ENCODE data around the gene SGO2. TPM values are rescaled to one million over a fixed set of nuclear protein-coding genes. Genes with fewer than 3 reads are reported as not detected.

The SGO2 gene
- total and polyA plus RNA-seq, 9 of the 15 experiments (the other 6 are each of a cell fraction or from before 2014, with no cell fraction given), result 14.5 to 25.9 (median 16.6) TPM

- TF ChIP-seq, protein P1, sequence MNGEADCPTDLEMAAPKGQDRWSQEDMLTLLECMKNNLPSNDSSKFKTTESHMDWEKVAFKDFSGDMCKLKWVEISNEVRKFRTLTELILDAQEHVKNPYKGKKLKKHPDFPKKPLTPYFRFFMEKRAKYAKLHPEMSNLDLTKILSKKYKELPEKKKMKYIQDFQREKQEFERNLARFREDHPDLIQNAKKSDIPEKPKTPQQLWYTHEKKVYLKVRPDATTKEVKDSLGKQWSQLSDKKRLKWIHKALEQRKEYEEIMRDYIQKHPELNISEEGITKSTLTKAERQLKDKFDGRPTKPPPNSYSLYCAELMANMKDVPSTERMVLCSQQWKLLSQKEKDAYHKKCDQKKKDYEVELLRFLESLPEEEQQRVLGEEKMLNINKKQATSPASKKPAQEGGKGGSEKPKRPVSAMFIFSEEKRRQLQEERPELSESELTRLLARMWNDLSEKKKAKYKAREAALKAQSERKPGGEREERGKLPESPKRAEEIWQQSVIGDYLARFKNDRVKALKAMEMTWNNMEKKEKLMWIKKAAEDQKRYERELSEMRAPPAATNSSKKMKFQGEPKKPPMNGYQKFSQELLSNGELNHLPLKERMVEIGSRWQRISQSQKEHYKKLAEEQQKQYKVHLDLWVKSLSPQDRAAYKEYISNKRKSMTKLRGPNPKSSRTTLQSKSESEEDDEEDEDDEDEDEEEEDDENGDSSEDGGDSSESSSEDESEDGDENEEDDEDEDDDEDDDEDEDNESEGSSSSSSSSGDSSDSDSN (IDR thresholded peaks at IDR 0.05; ENCODE audit: borderline replicate concordance in 1 of 2, low read depth in 2 of 2, low read length in 2 of 2), result no peak
- no peak for TF ChIP-seq HSF4 (CRISPR knock-in tag; IDR thresholded peaks at IDR 0.05; ENCODE audit: borderline replicate concordance)
- no peak for TF ChIP-seq CBFA2T3 (IDR thresholded peaks at IDR 0.05)
- TF ChIP-seq SRSF3 (IDR thresholded peaks at IDR 0.05; ENCODE audit: insufficient read depth, low read length), result no peak
- TF ChIP-seq NRF1 (conservative IDR thresholded peaks at IDR 0.05 in 1 of 2, IDR thresholded peaks at IDR 0.05 in 1 of 2), result no peak
Measured at GRCh38 chr2:200534572-200534971, 8.6 kb downstream of the SGO2 start (continued).

GRCh38 chr2:200538139-200538538 is 12.1 kb downstream of the SGO2 start:
- no peaks in the 10 kb centered on the region for H3K4me1 ChIP-seq (replicated peaks in 1 of 2; ENCODE audit: control insufficient read depth in 2 of 2, insufficient read depth in 2 of 2, low read length in 2 of 2)
- no peak overlapping the region for H2AFZ ChIP-seq (ENCODE audit: low read depth, low read length)
- in situ Hi-C loops (cut with MboI) (no loop called here), intact Hi-C loops (cut with micrococcal nuclease) (no loop called here)
- H3K9me3 ChIP-seq (replicated peaks; ENCODE audit: control insufficient read depth, insufficient read depth, low read depth, low read length), result no peaks in the 10 kb centered on the region; the same call in 1 of the 2 replicates
- H3K4me2 ChIP-seq (ENCODE audit: insufficient read depth, low read length), result no peak overlapping the region
- CTCF ChIA-PET (ENCODE audit: low intra/inter-chr PET ratio), result no interaction called here
- no peak for TF ChIP-seq PHF8 (IDR thresholded peaks at IDR 0.05; ENCODE audit: borderline replicate concordance, low read length)
- TF ChIP-seq KLF10 (CRISPR knock-in tag; IDR thresholded peaks at IDR 0.05), result no peak
- no peak for TF ChIP-seq RBFOX2 (IDR thresholded peaks at IDR 0.05; ENCODE audit: low read depth, low read length)
- TF ChIP-seq SRSF1 (IDR thresholded peaks at IDR 0.05; ENCODE audit: low read depth, low read length), result no peak
- ATAC-seq (no peak), DNase-seq (ENCODE audit: extremely low read depth in 1 of 4, low spot score in 3 of 4) (no peak), FAIRE-seq (no peak)
- H3K79me2 ChIP-seq (ENCODE audit: control insufficient read depth, insufficient read depth, low read length), result no peaks in the 10 kb centered on the region
- no peaks in the 10 kb centered on the region for H4K20me1 ChIP-seq (replicated peaks; ENCODE audit: control insufficient read depth, insufficient read depth, low read length)
- no peaks in the 10 kb centered on the region for H3K27me3 ChIP-seq (ENCODE audit: control insufficient read depth in 2 of 2, insufficient read depth in 2 of 2, low read length in 2 of 2)
- H3K27ac ChIP-seq (ENCODE audit: extremely low read depth, low read depth, low read length), result no peak overlapping the region
- no peaks in the 10 kb centered on the region for H3K9me1 ChIP-seq (ENCODE audit: control insufficient read depth, insufficient read depth, low read length)
- 67% methylated on average over 1 of the region's 1 CpG for WGBS (ENCODE audit: insufficient coverage, low coverage, missing lambda C conversion rate)
- no peak overlapping the region for H3K9ac ChIP-seq (ENCODE audit: insufficient read depth in 1 of 2, low read depth in 2 of 2, low read length in 2 of 2)
- H3K4me3 ChIP-seq, result no peak overlapping the region
- peaks cover 56% of the 10 kb centered on the region; the same call in 2 of the 3 replicates for H3K36me3 ChIP-seq (ENCODE audit: control insufficient read depth, insufficient read depth, low read length)
- POLR2A ChIA-PET, result no interaction called here
- no TSS peak for BruUV-seq (replicated peaks)

Measured in K562 (cell line).